A549 treated with dexamethasone at 1 μM for 4 hours (cell line): ENCODE data around the gene LRP1-AS. TPM values are rescaled to one million over a fixed set of nuclear protein-coding genes. Genes with fewer than 3 reads are reported as not detected.

Experiments used
- total RNA-seq: library from RNA; stranded (reverse); fragments of 200-300 nt; extraction: Qiagen RNA extraction; gene quantifications from 5 replicates; pipeline ENCODE4 v1.2.3, GENCODE V29; 2022

LRP1-AS gene
- not detected in 5 replicates for total RNA-seq

DNA sequence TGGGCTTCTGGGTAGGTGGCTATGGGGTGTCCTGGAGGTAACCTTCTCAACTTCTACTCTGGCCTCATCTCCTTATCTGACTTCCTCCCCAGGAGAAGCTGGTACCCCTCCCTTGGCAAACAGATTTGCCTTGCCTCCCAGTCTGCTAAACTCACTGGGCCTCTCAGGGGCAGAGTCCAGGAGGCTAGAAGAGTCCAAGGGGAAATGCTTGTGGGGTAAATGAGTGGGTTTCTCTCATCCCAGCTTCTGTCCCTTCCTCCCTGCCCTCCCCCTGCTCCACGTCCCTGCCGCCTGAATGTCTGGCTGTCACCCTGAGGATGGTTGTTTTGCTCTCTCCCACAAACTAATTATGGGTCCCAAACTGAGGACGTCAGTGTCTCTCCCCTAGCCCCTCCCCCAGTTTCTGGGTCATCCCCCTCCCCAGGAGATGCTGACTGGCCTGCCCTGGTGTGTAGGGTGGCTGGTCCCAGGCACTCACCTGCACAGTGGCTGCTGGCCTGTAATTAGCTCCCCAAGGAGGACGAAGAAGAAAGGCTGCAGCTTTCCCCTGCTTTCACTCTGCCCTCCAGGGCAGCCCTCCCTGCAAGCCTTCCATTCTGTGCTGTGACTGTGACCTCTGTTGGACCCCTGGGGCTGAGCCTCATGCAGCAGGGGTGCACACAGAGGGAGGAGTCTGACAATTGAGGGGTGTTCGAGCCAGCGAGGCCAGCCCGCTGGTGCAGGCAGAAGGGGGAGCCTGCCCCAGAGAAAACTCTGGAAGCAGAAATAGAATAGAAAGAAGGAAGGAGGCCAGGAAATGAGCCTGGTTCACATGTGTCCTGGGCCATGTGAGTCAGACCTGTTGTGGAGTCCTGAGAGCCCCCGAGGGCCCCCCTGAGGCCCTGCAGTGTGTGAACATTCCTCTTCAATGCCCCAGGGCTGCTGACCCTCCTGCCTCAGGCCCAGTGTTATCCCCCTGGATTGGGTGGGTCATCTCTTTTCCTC lies at the start of gene LRP1-AS:
Gene LRP1-AS, minus strand, starts transcription at position 659 of the 984 bp plus-strand sequence.

DNA sequence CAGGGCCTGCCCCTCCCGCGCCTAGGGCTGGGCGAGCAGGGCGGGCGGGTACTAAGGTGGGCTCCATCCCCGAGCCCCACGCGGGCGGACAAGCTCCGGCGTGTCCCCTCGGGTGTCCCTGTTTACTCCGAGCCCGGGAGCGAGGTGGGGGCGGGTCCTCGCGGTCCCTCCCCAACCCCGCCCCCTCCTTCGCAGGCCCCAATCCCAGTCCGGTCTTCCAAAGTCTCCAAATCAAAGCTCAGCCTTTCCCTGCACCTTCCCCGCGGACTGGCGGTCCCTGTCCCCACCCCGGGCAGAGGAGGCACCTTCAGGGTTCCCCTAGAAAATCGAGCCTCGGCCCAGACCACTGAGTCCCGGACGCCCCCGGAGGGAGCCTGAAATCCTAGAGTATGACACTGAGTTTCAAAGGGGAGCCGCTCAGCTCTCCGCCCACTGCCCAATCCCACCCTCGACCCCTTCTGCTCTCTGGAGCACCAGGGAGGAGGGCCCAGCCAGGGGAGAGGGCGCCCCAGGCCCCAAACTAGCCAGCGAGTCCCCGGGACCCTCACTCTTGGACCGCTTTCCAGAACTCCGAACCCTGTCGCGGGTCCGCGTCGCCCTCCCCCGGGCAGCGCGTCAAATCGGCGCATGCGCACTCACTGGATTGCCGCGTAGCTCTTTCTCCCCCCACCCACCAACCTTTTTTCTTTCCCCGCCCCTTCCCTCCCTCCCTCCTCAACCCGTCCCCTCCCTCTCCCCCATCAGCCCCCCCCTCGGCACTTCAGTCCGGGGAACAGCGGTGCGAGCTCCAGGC lies 19.5 kb downstream of the LRP1-AS start, which contains the start of gene LRP1:
Gene LRP1, plus strand, starts transcription at position 758 of the 793 bp plus-strand sequence. CDS start 482 bp downstream, outside the sequence.

DNA sequence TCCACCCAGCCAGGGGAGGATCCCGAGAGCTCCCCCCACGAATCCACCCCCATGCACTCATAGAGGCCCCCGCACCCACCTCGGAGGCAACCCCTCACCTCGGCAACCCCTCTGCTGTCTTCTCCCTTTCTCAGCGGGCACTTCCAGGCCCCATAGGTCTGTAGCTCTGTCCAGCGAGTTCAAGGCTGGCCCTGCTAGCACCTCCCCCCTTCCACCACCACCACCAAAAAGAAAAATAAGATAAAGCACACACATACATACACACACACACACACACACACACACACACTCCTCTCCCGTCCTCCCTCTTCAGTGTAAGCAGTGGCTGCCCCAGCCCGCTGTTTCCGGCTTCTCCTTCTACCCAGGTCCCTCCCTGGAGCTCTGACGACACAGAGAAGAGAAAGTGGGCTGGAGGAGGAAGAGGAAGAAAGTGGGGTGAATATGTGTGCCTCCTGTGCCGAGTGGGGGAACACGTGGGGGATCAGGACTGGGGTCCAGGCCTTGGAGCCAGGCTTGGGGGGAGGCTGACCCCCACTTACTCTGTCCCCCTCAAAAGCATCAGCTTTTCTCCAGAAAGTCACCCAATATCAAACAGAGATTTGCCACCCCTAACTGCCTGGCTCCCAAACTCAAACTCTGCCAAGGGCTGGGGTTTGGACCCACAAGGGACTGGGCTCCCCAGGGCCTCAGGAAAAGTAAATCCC lies 36.2 kb downstream of the LRP1-AS start, which contains the start of gene STAT6:
Gene STAT6, minus strand, starts transcription at position 332 of the 704 bp plus-strand sequence. CDS start 3,084 bp downstream, outside the sequence.

Other genes with a start within 250 kb of the LRP1-AS start
- 0.05 to 0.08 TPM (median 0.07 TPM) in 4 of 5 replicates, not detected in the other for gene SDR9C7, start 213.2 kb downstream of the LRP1-AS start, total RNA-seq
- 0.18 to 0.39 TPM (median 0.26 TPM) in 5 replicates for gene RDH16, start 190.0 kb downstream of the LRP1-AS start, total RNA-seq
- gene ZBTB39, start 141.1 kb downstream of the LRP1-AS start, total RNA-seq, result 4.7 to 6.6 TPM (median 6.1 TPM) in 5 replicates
- 0.11 to 0.15 TPM in 2 of 5 replicates, not detected in the others for gene TAC3, start 131.1 kb downstream of the LRP1-AS start, total RNA-seq
- 0.10 to 0.72 TPM (median 0.30 TPM) in 5 replicates for gene MYO1A, start 97.5 kb downstream of the LRP1-AS start, total RNA-seq
- gene NEMP1, start 68.8 kb downstream of the LRP1-AS start, total RNA-seq, result 11.7 to 18.9 TPM (median 15.6 TPM) in 5 replicates
- gene NAB2, start 58.5 kb downstream of the LRP1-AS start, total RNA-seq, result 11.7 to 15.1 TPM (median 14.0 TPM) in 5 replicates
- gene STAT6, start 36.3 kb downstream of the LRP1-AS start, total RNA-seq, result 32.8 to 49.9 TPM (median 45.3 TPM) in 5 replicates
- 9.7 to 18.2 TPM (median 14.8 TPM) in 5 replicates for gene LRP1, start 19.1 kb downstream of the LRP1-AS start, total RNA-seq
- 3.7 to 6.8 TPM (median 5.3 TPM) in 5 replicates for gene NXPH4, start 69.2 kb upstream of the LRP1-AS start, total RNA-seq
- gene SHMT2, start 82.1 kb upstream of the LRP1-AS start, total RNA-seq, result 110 to 145 TPM (median 136 TPM) in 5 replicates
- gene STAC3, start 103.6 kb upstream of the LRP1-AS start, total RNA-seq, result 0.18 to 0.54 TPM (median 0.38 TPM) in 4 of 5 replicates, not detected in the other